Spleen (tissue), 11 donors: ENCODE results near the gene PPP2R5D. TPM values are rescaled to one million over a fixed set of nuclear protein-coding genes. Genes with fewer than 3 reads are reported as not detected.

ENCODE experiments used
- DNase-seq: peaks from one replicate; pipeline ENCODE4 v3.0.0-alpha.2; 2020
- H3K27ac ChIP-seq, 8 donors: fragments of 200-600 bp; sonication (generic) in 7 of 8; 1 replicate in 4 of 8; 2 replicates in 4 of 8; pipeline versions ENCODE4 v1.5.0 to v1.8.0; 2016 to 2021; ENCODE audit warnings: inconsistent platforms in 4 of 8, mild to moderate bottlenecking in 4 of 8, moderate library complexity in 1 of 8
- H3K27me3 ChIP-seq, 7 donors: fragments of 200-600 bp; sonication (generic) in 6 of 7; replicated peaks in 1 of 7; 1 replicate in 4 of 7; 2 replicates in 3 of 7; pipeline versions ENCODE4 v1.5.0 to v1.8.0; 2016 to 2021; ENCODE audit warnings: inconsistent platforms in 3 of 7, mild to moderate bottlenecking in 1 of 7
- H3K36me3 ChIP-seq, 6 donors: fragments of 200-600 bp; sonication (generic) in 5 of 6; 1 replicate in 4 of 6; 2 replicates in 2 of 6; pipeline versions ENCODE4 v1.5.0 to v1.8.0; 2016 to 2021; ENCODE audit warnings: inconsistent platforms in 2 of 6
- H3K4me1 ChIP-seq, 6 donors: fragments of 200-600 bp; sonication (generic) in 5 of 6; 1 replicate in 3 of 6; 2 replicates in 3 of 6; pipeline versions ENCODE4 v1.5.0 to v1.8.0; 2016 to 2021; ENCODE audit warnings: inconsistent platforms in 3 of 6
- H3K4me3 ChIP-seq, 8 donors: fragments of 200-600 bp; sonication (generic) in 7 of 8; 1 replicate in 4 of 8; 2 replicates in 4 of 8; pipeline versions ENCODE4 v1.5.0 to v1.8.0; 2016 to 2021; ENCODE audit warnings: inconsistent platforms in 4 of 8, mild to moderate bottlenecking in 4 of 8, moderate library complexity in 2 of 8
- H3K9me3 ChIP-seq, 8 donors: fragments of 200-600 bp; sonication (generic) in 7 of 8; 1 replicate in 4 of 8; 2 replicates in 4 of 8; pipeline versions ENCODE4 v1.5.0 to v1.8.0; 2016 to 2021; ENCODE audit warnings: inconsistent platforms in 4 of 8
- CTCF ChIP-seq, 11 experiments: fragments of 200-600 bp in 7 of 11; fragments of 450-650 bp in 4 of 11; sonication (generic) in 4 of 11; IDR thresholded peaks in 8 of 11; conservative IDR thresholded peaks in 3 of 11; 1 replicate in 7 of 11; 2 replicates in 4 of 11; pipeline versions ENCODE4 v1.4.0 to v1.8.0; 2016 to 2021; ENCODE audit warnings: antibody characterized with exemption in 11 of 11, inconsistent platforms in 4 of 11, mild to moderate bottlenecking in 1 of 11
- POLR2A ChIP-seq, 3 donors: fragments of 450-650 bp; IDR thresholded peaks; one replicate each; pipeline ENCODE4 v1.5.1; 2017; ENCODE audit warnings: antibody characterized with exemption in 3 of 3, mild to moderate bottlenecking in 1 of 3
- POLR2AphosphoS5 ChIP-seq, 3 donors: sonication (generic); formaldehyde crosslinking; IDR thresholded peaks; one replicate each; pipeline ENCODE4 v1.5.1; 2017; ENCODE audit warnings: antibody characterized with exemption in 3 of 3
- WGBS, 5 donors: extraction: QIAGEN DNeasy Blood & Tissue Kit in 3 of 5; methylation state at CpG; one replicate each; pipeline versions ENCODE4 v1.1.5 to v1.1.7; 2013 to 2018; 5-methylcytosine and 5-hydroxymethylcytosine counted together
- intact Hi-C: fragments of 100-400 bp; cut with DNase I; formaldehyde crosslinking; loops from one replicate; pipeline ENCODE4 v1.15.0; 2023; ENCODE audit warnings: low total_unique reads
- polyA plus RNA-seq, 3 donors: library from polyadenylated mRNA; stranded (reverse); fragments of 200-250 nt; gene quantifications; one replicate each; pipeline ENCODE4 v1.2.1, GENCODE V29; 2013
- total RNA-seq, 7 donors: library from RNA; depleted of rRNA in 3 of 7; stranded (reverse); fragments of >200 nt in 3 of 7; fragmentation: NEBNext Ultra II Directional in 4 of 7; extraction: Animal tissue kit (Norgen Biotek cat#: 25700) in 4 of 7; gene quantifications; one replicate each; pipeline versions ENCODE4 v1.1.0 to v1.2.1, GENCODE V29; 2016 to 2021
- donor health status: healthy with polysubstance abuse.
- donor health status: DM: no; HTN: no; CAD: no; lungs with moderate emphysema.
- donor health status: DM: no; HTN: no; CAD: no.
- donor health status: Bipolar disorder and iron deficiency.
- donor health status: healthy.
- donor health status: DM: no; HTN: no; CAD: no.
- donor health status: DM: yes; HTN: yes; CAD: no.

Gene PPP2R5D
- total and polyA plus RNA-seq, 10 donors: 15.3 to 40.2 (median 25.5) TPM

- peaks cover 0 to 100% (median 78%) of the 10 kb centered on the region in 6 donors for H3K36me3 ChIP-seq
- WGBS, 5 donors: 84 to 92% (median 92%) methylated on average over 2 of the region's 2 CpGs
- no peaks in the 10 kb centered on the region for H3K4me1 ChIP-seq
- no peaks in the 10 kb centered on the region for H3K9me3 ChIP-seq
- DNase-seq: no peak
- intact Hi-C loops: no loop called here
- H3K4me3 ChIP-seq: no peak overlapping the region
- H3K27ac ChIP-seq: no peak overlapping the region
- no peaks in the 10 kb centered on the region for H3K27me3 ChIP-seq
- TF ChIP-seq POLR2A (IDR thresholded peaks at IDR 0.05) (no peak), POLR2AphosphoS5 (IDR thresholded peaks at IDR 0.05) (peak in 1 of 3 donors; percentile 11)
Measured at GRCh38 chr6:43034190-43034525, 49.8 kb downstream of the PPP2R5D start.

- no peaks in the 10 kb centered on the region for H3K4me1 ChIP-seq
- TF ChIP-seq POLR2AphosphoS5 (IDR thresholded peaks at IDR 0.05): peak in 2 of 3 donors; percentile 22 to 28
- no peak for TF ChIP-seq CTCF (IDR thresholded peaks at IDR 0.05 in 8 of 11, conservative IDR thresholded peaks at IDR 0.05 in 3 of 11)
- H3K9me3 ChIP-seq: no peaks in the 10 kb centered on the region
- peaks cover 0 to 100% (median 74%) of the 10 kb centered on the region in 6 donors for H3K36me3 ChIP-seq
- WGBS, 5 donors: 84 to 98% (median 89%) methylated on average over 4 of the region's 4 CpGs
- no peaks in the 10 kb centered on the region for H3K27me3 ChIP-seq
- no peak overlapping the region for H3K27ac ChIP-seq
- intact Hi-C loops: no loop called here
- no peak overlapping the region for H3K4me3 ChIP-seq
- DNase-seq: no peak
Measured at GRCh38 chr6:43035495-43036194, 51.3 kb downstream of the PPP2R5D start.

GRCh38 chr6:43036712-43037111 lies 52.3 kb downstream of the PPP2R5D start:
- Histone ChIP-seq H3K36me3 (peaks cover 0 to 100% (median 73%) of the 10 kb centered on the region in 6 donors), H3K4me3 (no peak overlapping the region), H3K27me3 (no peaks in the 10 kb centered on the region), H3K27ac (no peak overlapping the region), H3K4me1 (no peaks in the 10 kb centered on the region), H3K9me3 (no peaks in the 10 kb centered on the region)
- no peak for DNase-seq
- 92 to 96% (median 94%) methylated on average over 9 of the region's 9 CpGs for WGBS, 5 donors
- no peak for TF ChIP-seq CTCF (IDR thresholded peaks at IDR 0.05 in 8 of 11, conservative IDR thresholded peaks at IDR 0.05 in 3 of 11)
- TF ChIP-seq POLR2AphosphoS5 (IDR thresholded peaks at IDR 0.05): no peak
- TF ChIP-seq POLR2A (IDR thresholded peaks at IDR 0.05): no peak
- intact Hi-C loops: no loop called here

GRCh38 chr6:43037197-43037596 lies 52.8 kb downstream of the PPP2R5D start:
- peaks cover 0 to 98% (median 74%) of the 10 kb centered on the region in 6 donors for H3K36me3 ChIP-seq
- no peak overlapping the region for H3K27ac ChIP-seq
- H3K9me3 ChIP-seq: no peaks in the 10 kb centered on the region
- WGBS, 5 donors: 84 to 94% (median 90%) methylated on average over 4 to 5 of the region's 5 CpGs
- no peak overlapping the region for H3K4me3 ChIP-seq
- H3K27me3 ChIP-seq: no peaks in the 10 kb centered on the region
- TF ChIP-seq POLR2A (IDR thresholded peaks at IDR 0.05): no peak
- DNase-seq: no peak
- no peaks in the 10 kb centered on the region for H3K4me1 ChIP-seq
- intact Hi-C loops: no loop called here

- intact Hi-C loops: no loop called here
- TF ChIP-seq CTCF (IDR thresholded peaks at IDR 0.05 in 8 of 11, conservative IDR thresholded peaks at IDR 0.05 in 3 of 11) (no peak), POLR2AphosphoS5 (IDR thresholded peaks at IDR 0.05) (peak in 1 of 3 donors; percentile 9)
- 71 to 92% (median 90%) methylated on average over 5 to 9 of the region's 9 CpGs for WGBS, 5 donors
Measured at GRCh38 chr6:43037706-43038105, 53.3 kb downstream of the PPP2R5D start.

More at GRCh38 chr6:43037706-43038105, 53.3 kb downstream of the PPP2R5D start:
- Histone ChIP-seq H3K4me3 (no peak overlapping the region), H3K9me3 (no peaks in the 10 kb centered on the region), H3K4me1 (no peaks in the 10 kb centered on the region), H3K36me3 (peaks cover 0 to 98% (median 74%) of the 10 kb centered on the region in 6 donors), H3K27me3 (no peaks in the 10 kb centered on the region), H3K27ac (no peak overlapping the region)
- no peak for DNase-seq
